Stimulated activated naive CD4-positive, alpha-beta T cell treated with Interleukin-2 at 50 U/mL for 16 hours (primary cell): Measurements from ENCODE around the gene WHRN.

ENCODE experiments used
- DNase-seq: peaks from one replicate; lab custom pipeline; 2025; lab: John Stamatoyannopoulos, UW

Gene WHRN

GRCh38 chr9:114513959-114514267 lies 8.6 kb upstream of the WHRN start:
- no peak for DNase-seq

- no peak for DNase-seq
These were observed 8.0 kb upstream of the WHRN start for GRCh38 chr9:114513055-114513958.

DNA sequence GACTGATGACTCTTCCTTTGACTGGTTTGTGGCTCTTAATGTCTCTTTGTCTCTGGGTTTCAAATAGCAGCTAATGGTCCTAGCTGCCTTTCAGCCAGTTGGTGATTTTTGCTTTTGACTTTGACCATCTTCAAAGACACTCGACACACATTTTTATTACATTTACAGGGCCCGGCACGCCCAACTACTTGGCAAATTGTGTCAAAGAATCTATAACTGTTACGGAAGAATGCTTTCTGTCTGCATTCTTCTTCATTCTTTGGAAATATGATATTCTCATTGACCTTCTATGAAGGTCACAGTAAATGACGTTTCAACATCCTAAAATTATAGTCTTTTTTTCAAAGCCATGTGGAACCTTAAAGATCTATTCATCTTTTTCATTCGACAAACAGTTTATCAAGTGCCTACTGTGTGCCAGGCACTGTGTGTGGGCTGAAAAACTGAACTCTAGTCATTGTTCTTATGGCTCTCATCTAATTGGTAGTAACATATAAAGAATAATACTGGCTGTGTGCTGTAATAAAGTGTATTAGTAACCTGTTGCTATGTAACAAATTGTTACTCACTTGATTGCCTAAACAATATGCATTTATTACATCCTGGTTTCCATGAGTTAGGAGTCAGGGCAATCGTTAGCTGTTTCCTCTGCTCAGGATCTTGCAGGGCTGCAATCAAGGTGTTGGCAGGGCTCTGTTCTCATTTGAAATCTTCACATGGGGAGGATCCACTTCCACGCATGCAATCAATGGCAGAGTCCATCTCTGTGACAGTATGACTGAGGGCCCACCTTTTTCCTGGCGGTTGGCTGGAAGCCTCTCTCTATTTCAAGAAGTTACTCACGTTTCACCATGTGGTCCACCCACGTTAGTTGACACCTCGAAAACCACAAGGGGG lies 7.0 kb upstream of the WHRN start:
- DNase-seq: no peak

GRCh38 chr9:114507726-114508125 lies 2.5 kb upstream of the WHRN start:
- no peak for DNase-seq

DNA sequence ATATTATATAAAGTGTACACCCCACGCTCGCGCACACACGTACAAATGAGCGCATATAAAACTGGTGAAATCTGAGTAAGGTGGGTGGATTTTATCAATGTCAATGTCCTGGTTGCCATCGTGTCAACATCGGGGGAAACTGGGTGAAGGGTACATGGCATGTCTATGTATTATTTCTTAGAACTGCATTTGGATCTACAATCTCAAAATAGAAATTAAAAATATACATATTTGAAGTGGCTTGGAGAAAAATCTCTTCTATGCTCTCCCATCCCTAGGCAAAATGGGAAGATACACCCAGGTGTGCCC lies 763 bp upstream of the WHRN start:
- no peak for DNase-seq

- peak; percentile 42 for DNase-seq
These were observed 709 bp downstream of the WHRN start for GRCh38 chr9:114504341-114505186.

DNA sequence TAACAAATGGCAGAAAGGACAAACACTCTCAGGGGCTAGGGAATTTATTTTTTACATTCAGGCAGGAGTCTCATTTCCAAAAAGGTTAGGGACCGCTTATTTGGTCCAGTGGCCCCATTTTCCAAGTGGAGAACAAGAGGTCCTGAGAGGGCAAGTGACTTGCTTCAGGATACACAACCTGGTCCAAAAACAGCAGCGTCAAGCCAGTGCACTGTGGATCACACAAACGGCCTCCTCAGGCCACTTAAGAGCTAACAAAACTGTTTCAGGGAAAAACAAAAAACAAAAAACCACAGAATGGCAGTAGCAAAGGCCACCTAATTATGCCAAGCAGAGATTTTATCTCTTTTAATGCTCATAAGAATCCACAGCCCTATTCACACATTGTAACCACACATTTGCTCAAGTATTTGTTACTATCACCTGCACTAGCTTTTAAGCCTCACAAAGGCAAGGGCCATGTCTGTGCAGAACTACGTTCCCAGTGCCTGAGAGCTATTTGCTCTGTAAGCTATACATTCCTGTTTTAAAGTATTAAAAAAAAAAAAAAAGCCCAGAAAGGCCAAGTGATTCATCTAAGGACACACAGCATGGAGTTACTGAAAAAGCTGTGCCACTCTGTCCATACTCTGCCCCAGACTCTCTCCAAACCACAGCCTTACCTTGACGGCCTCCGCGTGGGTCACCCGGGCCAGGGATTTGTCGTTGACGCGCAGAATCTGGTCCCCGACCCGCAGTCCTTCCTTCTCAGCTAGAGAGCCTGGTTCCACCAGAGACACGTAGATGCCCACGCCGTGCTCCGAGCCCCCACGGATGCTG lies 1.5 kb downstream of the WHRN start:
- DNase-seq: no peak

GRCh38 chr9:114503009-114503408 lies 2.3 kb downstream of the WHRN start:
- DNase-seq: no peak

DNA sequence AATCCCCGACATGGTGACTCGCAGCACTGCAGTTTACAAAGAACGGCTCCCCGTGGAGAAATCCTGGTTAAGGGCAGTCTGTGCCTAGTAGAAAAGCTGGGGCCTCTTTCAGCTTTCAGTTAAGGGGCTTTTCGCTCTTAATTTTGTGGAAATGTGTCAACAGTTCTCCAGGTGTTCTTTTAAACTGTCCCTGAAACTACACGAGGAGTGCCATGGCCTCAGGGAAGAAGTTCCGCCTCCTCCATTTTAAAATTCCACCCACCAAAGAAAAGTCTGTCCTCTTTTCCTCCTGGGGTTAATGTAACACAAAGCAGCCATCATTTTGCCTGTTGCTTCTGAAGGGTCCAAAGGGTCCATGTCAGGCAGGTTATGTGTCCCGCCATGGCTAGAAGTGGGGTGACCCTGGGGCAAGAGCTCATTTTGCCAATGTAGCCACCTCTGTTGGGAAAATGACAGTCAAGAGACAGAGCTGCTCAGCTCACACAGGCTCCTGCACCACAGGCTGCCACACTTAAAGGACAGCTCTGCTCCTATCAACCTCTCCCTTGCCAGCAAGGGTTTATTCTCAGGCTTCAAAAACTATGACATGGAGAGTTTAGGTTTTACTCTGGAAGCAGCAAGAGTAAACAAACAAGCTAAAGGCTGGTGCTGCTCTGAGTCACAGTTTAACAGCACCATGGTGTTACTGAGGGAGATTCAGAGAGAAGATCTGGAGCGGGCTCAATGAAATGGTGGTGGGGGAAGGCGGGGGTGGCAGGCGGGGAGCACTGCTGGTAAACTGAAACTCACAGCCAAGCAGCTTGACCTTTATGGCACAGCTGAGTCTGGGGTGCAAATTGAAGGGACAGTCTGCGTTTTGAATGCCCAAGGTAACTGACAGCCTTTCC lies 3.2 kb downstream of the WHRN start:
- no peak for DNase-seq

GRCh38 chr9:114500697-114501292 lies 4.5 kb downstream of the WHRN start:
- no peak for DNase-seq

GRCh38 chr9:114499941-114500696 lies 5.2 kb downstream of the WHRN start:
- DNase-seq: no peak

- DNase-seq: no peak
These were observed 5.7 kb downstream of the WHRN start for GRCh38 chr9:114499528-114499927.

GRCh38 chr9:114497727-114498382 lies 7.4 kb downstream of the WHRN start:
- no peak for DNase-seq

GRCh38 chr9:114497236-114497635 lies 8.0 kb downstream of the WHRN start:
- no peak for DNase-seq

- DNase-seq: no peak
These were observed 9.3 kb downstream of the WHRN start for GRCh38 chr9:114496011-114496410.

DNA sequence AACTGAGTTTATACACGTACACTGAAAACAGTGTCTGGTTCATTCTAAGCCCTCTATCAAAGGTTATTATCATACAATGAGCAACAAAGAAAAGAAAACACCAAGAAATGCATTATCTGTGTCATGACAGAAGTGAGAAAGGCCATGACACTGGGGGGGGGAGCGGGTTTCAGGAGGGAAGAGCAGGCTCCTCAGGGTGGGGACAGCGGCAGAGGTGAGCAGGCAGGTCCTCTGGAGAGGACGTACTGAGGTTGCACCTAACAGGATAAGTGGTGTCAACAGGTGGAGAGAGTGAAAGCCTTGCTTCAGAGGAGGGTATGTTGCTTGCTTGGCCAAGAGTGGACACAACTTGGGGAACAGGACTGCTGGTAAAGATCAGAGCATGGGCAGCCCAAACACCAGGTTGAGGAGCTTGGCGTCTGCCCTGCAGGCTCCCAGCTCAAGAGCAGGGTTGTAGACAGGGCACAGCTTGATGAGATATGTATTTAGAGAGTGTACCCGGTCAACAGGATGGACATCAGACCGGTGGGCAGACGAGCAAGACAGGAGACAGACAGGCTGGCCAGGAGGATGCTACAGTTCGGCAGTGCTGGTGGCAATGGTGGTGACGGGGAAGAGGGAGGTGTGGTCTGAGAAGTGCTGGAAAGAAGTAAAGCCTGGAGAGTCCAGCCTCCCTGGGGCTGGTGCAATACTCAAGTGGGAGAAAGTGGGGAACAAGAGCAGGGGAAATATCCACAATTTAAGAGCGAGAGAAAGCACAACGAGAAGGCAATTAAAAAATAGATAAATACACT lies 10.3 kb downstream of the WHRN start:
- no peak for DNase-seq

GRCh38 chr9:114493521-114494184 lies 11.6 kb downstream of the WHRN start:
- DNase-seq: no peak
